Measurements from ENCODE around the gene MOXD1.

MOXD1 gene

GRCh38 chr6:132341646-132342045, 59.6 kb downstream of the MOXD1 start:
- peaks cover 22% of the 10 kb centered on the region for H3K9me3 ChIP-seq (ENCODE audit: low read length)
- no peak overlapping the region for H3K4me3 ChIP-seq (ENCODE audit: low read depth, low read length, poor library complexity, severe bottlenecking)

DNA sequence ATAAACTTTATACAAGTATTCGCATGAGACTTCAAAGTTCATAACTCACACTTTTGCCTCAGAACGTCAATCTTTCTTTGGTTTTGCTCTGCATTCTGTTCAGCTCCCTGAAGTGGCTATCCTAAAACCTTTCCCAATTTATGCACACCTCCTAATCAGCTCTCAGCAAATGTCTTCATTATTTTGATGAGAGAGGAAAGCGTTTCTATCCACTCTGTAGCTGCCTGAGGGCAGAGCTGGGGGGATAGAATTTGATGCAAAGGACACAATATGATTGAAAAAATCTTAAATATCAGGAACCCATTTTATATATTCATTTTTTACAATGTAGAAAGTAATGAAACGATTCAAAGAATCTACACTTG, 66.8 kb downstream of the MOXD1 start:
- no peaks in the 10 kb centered on the region for H3K9me2 ChIP-seq (ENCODE audit: low read depth, low read length)
- no peak overlapping the region for H3K4me3 ChIP-seq (ENCODE audit: low read depth, low read length, poor library complexity, severe bottlenecking)
- H3K36me3 ChIP-seq (ENCODE audit: insufficient read depth, low read length) = no peaks in the 10 kb centered on the region
- no peaks in the 10 kb centered on the region for H3K9me3 ChIP-seq (ENCODE audit: low read length)
- no peak overlapping the region for H3K4me2 ChIP-seq (ENCODE audit: low read length)
- no peaks in the 10 kb centered on the region for H4K20me1 ChIP-seq (ENCODE audit: insufficient read depth, low read length)
- no peaks in the 10 kb centered on the region for H3K79me2 ChIP-seq (ENCODE audit: insufficient read depth, low read length)
- no peak overlapping the region for H3K27ac ChIP-seq (ENCODE audit: low read depth, low read length, poor library complexity, severe bottlenecking)
- H2AFZ ChIP-seq (ENCODE audit: low read length) = no peak overlapping the region
- H3K9ac ChIP-seq (ENCODE audit: low read length) = no peak overlapping the region
- H3F3A ChIP-seq (ENCODE audit: insufficient read depth, low read length) = no peaks in the 10 kb centered on the region
- no peaks in the 10 kb centered on the region for H3K27me3 ChIP-seq (ENCODE audit: insufficient read depth, low read length)
- TF ChIP-seq, protein P1, sequence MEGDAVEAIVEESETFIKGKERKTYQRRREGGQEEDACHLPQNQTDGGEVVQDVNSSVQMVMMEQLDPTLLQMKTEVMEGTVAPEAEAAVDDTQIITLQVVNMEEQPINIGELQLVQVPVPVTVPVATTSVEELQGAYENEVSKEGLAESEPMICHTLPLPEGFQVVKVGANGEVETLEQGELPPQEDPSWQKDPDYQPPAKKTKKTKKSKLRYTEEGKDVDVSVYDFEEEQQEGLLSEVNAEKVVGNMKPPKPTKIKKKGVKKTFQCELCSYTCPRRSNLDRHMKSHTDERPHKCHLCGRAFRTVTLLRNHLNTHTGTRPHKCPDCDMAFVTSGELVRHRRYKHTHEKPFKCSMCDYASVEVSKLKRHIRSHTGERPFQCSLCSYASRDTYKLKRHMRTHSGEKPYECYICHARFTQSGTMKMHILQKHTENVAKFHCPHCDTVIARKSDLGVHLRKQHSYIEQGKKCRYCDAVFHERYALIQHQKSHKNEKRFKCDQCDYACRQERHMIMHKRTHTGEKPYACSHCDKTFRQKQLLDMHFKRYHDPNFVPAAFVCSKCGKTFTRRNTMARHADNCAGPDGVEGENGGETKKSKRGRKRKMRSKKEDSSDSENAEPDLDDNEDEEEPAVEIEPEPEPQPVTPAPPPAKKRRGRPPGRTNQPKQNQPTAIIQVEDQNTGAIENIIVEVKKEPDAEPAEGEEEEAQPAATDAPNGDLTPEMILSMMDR (IDR thresholded peaks at IDR 0.05; ENCODE audit: low read length) = no peak
- TF ChIP-seq EZH2 (IDR thresholded peaks at IDR 0.05; ENCODE audit: borderline replicate concordance, low read length) = no peak
- no peaks in the 10 kb centered on the region for H3K4me1 ChIP-seq (ENCODE audit: insufficient read depth, low read length, severe bottlenecking)

More at GRCh38 chr6:132341646-132342045, 59.6 kb downstream of the MOXD1 start:
- no peaks in the 10 kb centered on the region for H3K79me2 ChIP-seq (ENCODE audit: insufficient read depth, low read length)
- no peak overlapping the region for H3K9ac ChIP-seq (ENCODE audit: low read length)
- H3K4me1 ChIP-seq (ENCODE audit: insufficient read depth, low read length, severe bottlenecking) = no peaks in the 10 kb centered on the region
- H3K36me3 ChIP-seq (ENCODE audit: insufficient read depth, low read length) = no peaks in the 10 kb centered on the region; the same call in 1 of the 2 replicates
- no peaks in the 10 kb centered on the region for H3F3A ChIP-seq (ENCODE audit: insufficient read depth, low read length)
- H2AFZ ChIP-seq (ENCODE audit: low read length) = no peak overlapping the region
- no peaks in the 10 kb centered on the region for H3K9me2 ChIP-seq (ENCODE audit: low read depth, low read length)
- no peak for TF ChIP-seq EZH2 (IDR thresholded peaks at IDR 0.05; ENCODE audit: borderline replicate concordance, low read length)
- TF ChIP-seq, protein P1 (IDR thresholded peaks at IDR 0.05; ENCODE audit: low read length) = no peak
- H3K27ac ChIP-seq (ENCODE audit: low read depth, low read length, poor library complexity, severe bottlenecking) = no peak overlapping the region
- H3K4me2 ChIP-seq (ENCODE audit: low read length) = no peak overlapping the region
- H3K27me3 ChIP-seq (ENCODE audit: insufficient read depth, low read length) = no peaks in the 10 kb centered on the region
- H4K20me1 ChIP-seq (ENCODE audit: insufficient read depth, low read length) = no peaks in the 10 kb centered on the region

- no peak overlapping the region for H3K4me2 ChIP-seq (ENCODE audit: low read length)
These were observed 67.4 kb downstream of the MOXD1 start for GRCh38 chr6:132333639-132334520.

More at GRCh38 chr6:132333639-132334520, 67.4 kb downstream of the MOXD1 start:
- Histone ChIP-seq H3K4me1 (ENCODE audit: insufficient read depth, low read length, severe bottlenecking) (no peaks in the 10 kb centered on the region), H3K4me3 (ENCODE audit: low read depth, low read length, poor library complexity, severe bottlenecking) (no peak overlapping the region), H3K27ac (ENCODE audit: low read depth, low read length, poor library complexity, severe bottlenecking) (no peak overlapping the region), H3K27me3 (ENCODE audit: insufficient read depth, low read length) (no peaks in the 10 kb centered on the region), H3K9me2 (ENCODE audit: low read depth, low read length) (no peaks in the 10 kb centered on the region), H3K36me3 (ENCODE audit: insufficient read depth, low read length) (no peaks in the 10 kb centered on the region), H3K79me2 (ENCODE audit: insufficient read depth, low read length) (no peaks in the 10 kb centered on the region), H3F3A (ENCODE audit: insufficient read depth, low read length) (no peaks in the 10 kb centered on the region), H3K9ac (ENCODE audit: low read length) (no peak overlapping the region), H3K9me3 (ENCODE audit: low read length) (no peaks in the 10 kb centered on the region), H4K20me1 (ENCODE audit: insufficient read depth, low read length) (no peaks in the 10 kb centered on the region), H2AFZ (ENCODE audit: low read length) (no peak overlapping the region)
- TF ChIP-seq EZH2 (IDR thresholded peaks at IDR 0.05; ENCODE audit: borderline replicate concordance, low read length) = no peak
- TF ChIP-seq, protein P1 (IDR thresholded peaks at IDR 0.05; ENCODE audit: low read length) = no peak

Measured in OCI-LY1 (cell line).